ENCODE measurements around the gene ZNF771. TPM values are rescaled to one million over a fixed set of nuclear protein-coding genes. Genes with fewer than 3 reads are reported as not detected.

The ZNF771 gene
- total and polyA plus RNA-seq, 2 donors (not counting 3 experiments of a cell fraction or from before 2014, with no cell fraction given), result 11.7 to 16.8 TPM

GRCh38 chr16:30429418-30429677, 21.9 kb downstream of the ZNF771 start:
- H3K27ac ChIP-seq (ENCODE audit: insufficient read depth, low read depth, low read length), result peak overlapping the region; percentile 14
- H2AFZ ChIP-seq (ENCODE audit: low read depth, low read length), result peak overlapping the region; percentile 53
- peaks cover 0 to 4% of the 10 kb centered on the region in 2 experiments for H3K27me3 ChIP-seq (ENCODE audit: control insufficient read depth in 2 of 2, insufficient read depth in 2 of 2, low read length in 2 of 2)
- no peaks in the 10 kb centered on the region for H4K20me1 ChIP-seq (replicated peaks; ENCODE audit: control insufficient read depth, extremely low read depth, insufficient read depth, low read length)
- BruUV-seq (replicated peaks), result no TSS peak
- peaks cover 19% of the 10 kb centered on the region for H3K79me2 ChIP-seq (ENCODE audit: control insufficient read depth, insufficient read depth, low read length)
- H3K4me3 ChIP-seq (replicated peaks in 1 of 3; ENCODE audit: insufficient read depth in 1 of 3, low read depth in 1 of 3, low read length in 3 of 3), result peak overlapping the region; percentile 40 to 73 (median 63)
- TF ChIP-seq POLR2AphosphoS5 (IDR thresholded peaks at IDR 0.05; ENCODE audit: insufficient read depth, low read depth, low read length) (no peak), GATA2 (IDR thresholded peaks at IDR 0.05; ENCODE audit: insufficient read depth, insufficient read length, low read depth, low read length) (no peak), MYC (IDR thresholded peaks at IDR 0.05; ENCODE audit: low read depth, low read length) (no peak), FOS (IDR thresholded peaks at IDR 0.05; ENCODE audit: borderline replicate concordance, insufficient read depth, low read length) (no peak), CTCF (IDR thresholded peaks at IDR 0.05; ENCODE audit: extremely low read depth in 1 of 2, insufficient read depth in 1 of 2, low read depth in 1 of 2, low read length in 2 of 2) (no peak), JUN (IDR thresholded peaks at IDR 0.05; ENCODE audit: borderline replicate concordance, insufficient read depth, insufficient read length, low read depth) (no peak), POLR2A (IDR thresholded peaks at IDR 0.05; ENCODE audit: low read depth, low read length) (no peak), EZH2 (IDR thresholded peaks at IDR 0.05; ENCODE audit: borderline replicate concordance, low read depth, low read length, severe bottlenecking) (no peak), MAX (IDR thresholded peaks at IDR 0.05; ENCODE audit: insufficient read depth, insufficient read length) (no peak)
- H3K9me1 ChIP-seq (replicated peaks; ENCODE audit: control insufficient read depth, extremely low read depth, insufficient read depth, low read length), result no peaks in the 10 kb centered on the region
- dilution Hi-C loops (cut with MboI; ENCODE audit: extremely low pct_ligation_motif_present, low sequenced_read_pairs) (no loop called here), intact Hi-C loops (cut with micrococcal nuclease) (no loop called here)
- CTCF ChIA-PET, result interaction anchor here (0.6 to 2.8 kb wide), 46 partner anchors 9 to 337 kb away, joined by 3 to 46 read pairs (median 5); partner anchors contain the start of genes PRR14, SEPHS2, TBC1D10B and TBX6
- peak overlapping the region; percentile 88 for H3K4me2 ChIP-seq (ENCODE audit: insufficient read depth, low read length)
- H3K9me3 ChIP-seq (replicated peaks; ENCODE audit: control insufficient read depth, insufficient read depth, low read length), result no peaks in the 10 kb centered on the region
- FAIRE-seq (no peak), DNase-seq (ENCODE audit: low read depth, low spot score) (no peak)
- H3K4me1 ChIP-seq (ENCODE audit: control insufficient read depth, extremely low read depth, insufficient read depth, low read length), result peaks cover 23% of the 10 kb centered on the region
- H3K9ac ChIP-seq (replicated peaks; ENCODE audit: extremely low read depth, insufficient read depth, low read length), result peak overlapping the region; percentile 65
- no peaks in the 10 kb centered on the region for H3K36me3 ChIP-seq (ENCODE audit: control insufficient read depth in 2 of 2, extremely low read depth in 1 of 2, insufficient read depth in 2 of 2, low read length in 2 of 2)
- POLR2A ChIA-PET, result interaction anchor here (1.0 to 1.5 kb wide), 4 partner anchors 11 to 364 kb away, joined by 4 to 6 read pairs (median 4); partner anchors contain the start of genes ALDOA, ZNF764 and ZNF771

Measured in endothelial cell of umbilical vein (primary cell).